Mucosa of descending colon (tissue), 3 donors: Measurements from ENCODE around the gene IZUMO2. TPM values are rescaled to one million over a fixed set of nuclear protein-coding genes. Genes with fewer than 3 reads are reported as not detected.

Source experiments
- ATAC-seq: fragments of 200-7000 bp; cut with Tn5 transposase; one replicate; pipeline ENCODE4 v1.9.1; 2020; ENCODE audit warnings: mild to moderate bottlenecking, moderate library complexity
- DNase-seq, 3 donors: peaks; one replicate each; pipeline ENCODE4 v3.0.0-alpha.2; 2020
- H3K36me3 ChIP-seq: fragments of 200-600 bp; one replicate; pipeline ENCODE4 v1.8.0; 2021; ENCODE audit warnings: low read depth, mild to moderate bottlenecking
- H3K4me1 ChIP-seq: fragments of 200-600 bp; one replicate; pipeline ENCODE4 v1.8.0; 2021; ENCODE audit warnings: low read depth, mild to moderate bottlenecking
- H3K4me3 ChIP-seq: fragments of 200-600 bp; one replicate; pipeline ENCODE4 v1.8.0; 2021; ENCODE audit warnings: mild to moderate bottlenecking
- H3K9me3 ChIP-seq: fragments of 200-600 bp; one replicate; pipeline ENCODE4 v1.8.0; 2021; ENCODE audit warnings: mild to moderate bottlenecking
- intact Hi-C, 2 donors: fragments of 100-400 bp; cut with DNase I in 1 of 2; cut with micrococcal nuclease in 1 of 2; formaldehyde crosslinking; loops; one replicate each; pipeline versions ENCODE4 v1.11.0 to v1.11.1; 2022; cut with DNase I, micrococcal nuclease
- total RNA-seq, 3 donors: library from RNA; stranded (reverse); fragmentation: NEBNext Ultra II Directional in 2 of 3; extraction: Animal tissue kit (Norgen Biotek cat#: 25700) in 2 of 3; gene quantifications; one replicate each; pipeline versions ENCODE4 v1.2.1 to v1.2.4, GENCODE V29; 2021 to 2023
- TF ChIP-seq, protein P1 (sequence below): fragments of 200-600 bp; IDR thresholded peaks from one replicate; pipeline ENCODE4 v1.8.0; 2022; ENCODE audit warnings: antibody characterized with exemption, mild to moderate bottlenecking
- donor health status: DM: no; HTN: no; CAD: no; lungs with moderate emphysema.
- donor health status: DM: no; HTN: no; CAD: no.
- donor health status: DM: no; HTN: yes; CAD: no.

Gene IZUMO2
- total RNA-seq, 3 donors from 2014 or later: not detected

GRCh38 chr19:50192463-50193211 lies 29.6 kb upstream of the IZUMO2 start:
- Histone ChIP-seq H3K4me3 (no peak overlapping the region), H3K4me1 (no peaks in the 10 kb centered on the region), H3K9me3 (no peaks in the 10 kb centered on the region), H3K36me3 (peaks cover 8% of the 10 kb centered on the region)
- ATAC-seq (no peak), DNase-seq (no peak)
- TF ChIP-seq, protein P1, sequence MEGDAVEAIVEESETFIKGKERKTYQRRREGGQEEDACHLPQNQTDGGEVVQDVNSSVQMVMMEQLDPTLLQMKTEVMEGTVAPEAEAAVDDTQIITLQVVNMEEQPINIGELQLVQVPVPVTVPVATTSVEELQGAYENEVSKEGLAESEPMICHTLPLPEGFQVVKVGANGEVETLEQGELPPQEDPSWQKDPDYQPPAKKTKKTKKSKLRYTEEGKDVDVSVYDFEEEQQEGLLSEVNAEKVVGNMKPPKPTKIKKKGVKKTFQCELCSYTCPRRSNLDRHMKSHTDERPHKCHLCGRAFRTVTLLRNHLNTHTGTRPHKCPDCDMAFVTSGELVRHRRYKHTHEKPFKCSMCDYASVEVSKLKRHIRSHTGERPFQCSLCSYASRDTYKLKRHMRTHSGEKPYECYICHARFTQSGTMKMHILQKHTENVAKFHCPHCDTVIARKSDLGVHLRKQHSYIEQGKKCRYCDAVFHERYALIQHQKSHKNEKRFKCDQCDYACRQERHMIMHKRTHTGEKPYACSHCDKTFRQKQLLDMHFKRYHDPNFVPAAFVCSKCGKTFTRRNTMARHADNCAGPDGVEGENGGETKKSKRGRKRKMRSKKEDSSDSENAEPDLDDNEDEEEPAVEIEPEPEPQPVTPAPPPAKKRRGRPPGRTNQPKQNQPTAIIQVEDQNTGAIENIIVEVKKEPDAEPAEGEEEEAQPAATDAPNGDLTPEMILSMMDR: no peak
- intact Hi-C loops: no loop called here

- H3K4me3 ChIP-seq: no peak overlapping the region
- ATAC-seq (no peak), DNase-seq (no peak)
- TF ChIP-seq, protein P1: no peak
- intact Hi-C loops: no loop called here
- H3K9me3 ChIP-seq: no peaks in the 10 kb centered on the region
- H3K4me1 ChIP-seq: no peaks in the 10 kb centered on the region
- peaks cover 8% of the 10 kb centered on the region for H3K36me3 ChIP-seq
Measured at GRCh38 chr19:50191216-50191615, 28.1 kb upstream of the IZUMO2 start.

DNA sequence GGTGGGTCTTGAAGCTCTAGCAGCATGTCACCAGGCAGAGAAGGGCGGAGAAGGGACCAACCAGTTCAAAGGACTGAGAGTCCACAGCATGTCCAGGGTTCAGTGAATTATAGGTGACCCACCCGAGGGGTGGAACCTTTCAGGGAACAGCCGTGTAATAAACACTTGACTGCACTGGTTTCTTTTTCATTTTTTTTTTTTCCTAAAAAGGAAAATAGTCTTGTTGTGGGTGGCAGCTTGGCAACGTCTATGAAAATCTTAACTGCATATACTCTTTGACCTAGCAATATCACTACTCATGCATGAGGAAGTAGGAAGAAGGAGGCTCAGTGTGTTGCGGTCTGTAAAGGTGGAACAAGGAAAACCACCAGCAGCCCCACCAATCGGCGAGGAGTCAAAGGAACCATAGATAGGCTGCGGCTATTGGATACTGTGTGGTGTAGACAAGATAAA lies 27.4 kb upstream of the IZUMO2 start:
- TF ChIP-seq, protein P1: no peak
- H3K36me3 ChIP-seq: peaks cover 8% of the 10 kb centered on the region
- no peak overlapping the region for H3K4me3 ChIP-seq
- no peaks in the 10 kb centered on the region for H3K9me3 ChIP-seq
- DNase-seq (peak; percentile 76 to 87 (median 78)), ATAC-seq (peak; percentile 85)
- intact Hi-C loops: no loop called here
- no peaks in the 10 kb centered on the region for H3K4me1 ChIP-seq

DNA sequence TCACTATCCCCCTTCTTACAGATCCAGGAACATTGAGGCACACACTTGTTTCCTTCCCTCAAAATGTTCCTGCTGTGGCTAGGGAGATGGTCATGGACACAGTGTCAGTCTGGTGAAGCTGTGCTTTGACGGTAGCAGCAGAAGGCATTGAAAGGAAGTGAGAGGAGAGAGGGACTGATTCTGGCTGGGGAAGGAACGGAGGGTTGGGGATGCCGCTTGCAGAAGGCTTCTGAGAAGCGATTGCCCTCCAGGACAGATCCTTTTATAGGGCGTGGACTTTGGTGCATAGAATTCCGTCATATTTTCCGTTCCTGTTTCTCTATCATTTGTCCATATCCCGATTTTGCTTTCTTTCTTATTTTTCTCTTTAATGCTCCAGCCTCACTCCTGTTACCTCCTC lies 26.2 kb upstream of the IZUMO2 start:
- no peaks in the 10 kb centered on the region for H3K9me3 ChIP-seq
- no peaks in the 10 kb centered on the region for H3K4me1 ChIP-seq
- peak overlapping the region; percentile 28 for H3K4me3 ChIP-seq
- ATAC-seq (peak; percentile 16), DNase-seq (peak in 2 of 3 donors; percentile 58 to 62)
- H3K36me3 ChIP-seq: peaks cover 5% of the 10 kb centered on the region
- TF ChIP-seq, protein P1: no peak
- intact Hi-C loops: no loop called here

- Histone ChIP-seq H3K9me3 (no peaks in the 10 kb centered on the region), H3K36me3 (peaks cover 5% of the 10 kb centered on the region), H3K4me1 (no peaks in the 10 kb centered on the region), H3K4me3 (peak overlapping the region; percentile 32)
- TF ChIP-seq, protein P1: no peak
- ATAC-seq (peak; percentile 67), DNase-seq (peak; percentile 70 to 84 (median 82))
- intact Hi-C loops: no loop called here
Measured at GRCh38 chr19:50187937-50188336, 24.9 kb upstream of the IZUMO2 start.
